ENCODE measurements around the gene JMJD1C.

DNA sequence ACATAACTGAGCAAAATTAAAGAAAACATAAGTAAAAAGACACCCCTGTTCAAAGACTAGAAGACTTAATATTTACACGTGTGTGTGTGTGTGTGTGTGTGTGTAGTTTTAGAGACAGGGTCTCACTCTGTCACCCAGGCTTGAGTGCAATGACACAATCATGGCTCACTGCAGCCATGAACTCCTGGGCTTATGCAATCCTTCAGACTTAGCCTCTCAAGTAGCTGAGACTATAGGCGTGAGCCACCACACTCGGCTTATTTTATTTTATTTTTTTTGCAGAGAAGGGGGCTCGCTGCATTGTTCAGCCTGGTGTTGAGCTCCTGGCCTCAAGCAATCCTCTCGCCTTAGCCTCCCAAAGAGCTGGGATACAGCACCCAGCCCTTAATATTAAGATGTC is 90.3 kb downstream of the JMJD1C start:
- TF ChIP-seq, protein P1, sequence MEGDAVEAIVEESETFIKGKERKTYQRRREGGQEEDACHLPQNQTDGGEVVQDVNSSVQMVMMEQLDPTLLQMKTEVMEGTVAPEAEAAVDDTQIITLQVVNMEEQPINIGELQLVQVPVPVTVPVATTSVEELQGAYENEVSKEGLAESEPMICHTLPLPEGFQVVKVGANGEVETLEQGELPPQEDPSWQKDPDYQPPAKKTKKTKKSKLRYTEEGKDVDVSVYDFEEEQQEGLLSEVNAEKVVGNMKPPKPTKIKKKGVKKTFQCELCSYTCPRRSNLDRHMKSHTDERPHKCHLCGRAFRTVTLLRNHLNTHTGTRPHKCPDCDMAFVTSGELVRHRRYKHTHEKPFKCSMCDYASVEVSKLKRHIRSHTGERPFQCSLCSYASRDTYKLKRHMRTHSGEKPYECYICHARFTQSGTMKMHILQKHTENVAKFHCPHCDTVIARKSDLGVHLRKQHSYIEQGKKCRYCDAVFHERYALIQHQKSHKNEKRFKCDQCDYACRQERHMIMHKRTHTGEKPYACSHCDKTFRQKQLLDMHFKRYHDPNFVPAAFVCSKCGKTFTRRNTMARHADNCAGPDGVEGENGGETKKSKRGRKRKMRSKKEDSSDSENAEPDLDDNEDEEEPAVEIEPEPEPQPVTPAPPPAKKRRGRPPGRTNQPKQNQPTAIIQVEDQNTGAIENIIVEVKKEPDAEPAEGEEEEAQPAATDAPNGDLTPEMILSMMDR (IDR thresholded peaks at IDR 0.05): no peak
- TF ChIP-seq POLR2A (IDR thresholded peaks at IDR 0.05) (no peak), POLR2AphosphoS5 (IDR thresholded peaks at IDR 0.05) (no peak), EP300 (IDR thresholded peaks at IDR 0.05) (no peak)
